ENCODE results near the gene CSK.

GRCh38 chr15:74807282-74807681 lies 25.4 kb downstream of the CSK start:
- TF ChIP-seq CTCF (IDR thresholded peaks at IDR 0.05), result no peak
- TF ChIP-seq ZFX (IDR thresholded peaks at IDR 0.05; ENCODE audit: borderline replicate concordance), result no peak

Measured in 22Rv1 (cell line).